ENCODE measurements around the gene MAGI2.

DNA sequence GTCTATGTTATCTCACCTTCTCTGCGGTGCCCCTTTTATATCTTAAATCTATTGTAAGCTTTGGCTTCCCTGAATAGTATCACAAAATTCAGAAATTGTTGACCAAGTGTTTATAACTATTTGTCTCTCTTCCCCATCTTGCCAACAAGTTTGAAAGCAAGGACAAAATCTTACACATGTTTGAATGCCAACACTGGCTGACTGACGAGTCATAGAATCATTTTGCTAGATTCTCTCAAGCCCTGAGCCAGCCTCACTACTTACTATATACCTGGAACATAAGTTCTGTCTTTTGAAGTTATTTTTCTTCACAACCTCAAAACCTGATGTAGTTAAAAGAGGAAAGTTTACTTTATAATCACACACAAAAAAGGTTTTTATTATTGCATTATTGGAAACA is 954.2 kb downstream of the MAGI2 start:
- no peak for TF ChIP-seq ARNTL (CRISPR knock-in tag; IDR thresholded peaks at IDR 0.05; ENCODE audit: borderline replicate concordance, low read depth)
- no peak for TF ChIP-seq PPARA (CRISPR knock-in tag; IDR thresholded peaks at IDR 0.05; ENCODE audit: borderline replicate concordance)
- TF ChIP-seq SNAI2 (CRISPR knock-in tag; IDR thresholded peaks at IDR 0.05): no peak
- no peak for TF ChIP-seq CSDC2 (CRISPR knock-in tag; IDR thresholded peaks at IDR 0.05)
- TF ChIP-seq, protein P1, sequence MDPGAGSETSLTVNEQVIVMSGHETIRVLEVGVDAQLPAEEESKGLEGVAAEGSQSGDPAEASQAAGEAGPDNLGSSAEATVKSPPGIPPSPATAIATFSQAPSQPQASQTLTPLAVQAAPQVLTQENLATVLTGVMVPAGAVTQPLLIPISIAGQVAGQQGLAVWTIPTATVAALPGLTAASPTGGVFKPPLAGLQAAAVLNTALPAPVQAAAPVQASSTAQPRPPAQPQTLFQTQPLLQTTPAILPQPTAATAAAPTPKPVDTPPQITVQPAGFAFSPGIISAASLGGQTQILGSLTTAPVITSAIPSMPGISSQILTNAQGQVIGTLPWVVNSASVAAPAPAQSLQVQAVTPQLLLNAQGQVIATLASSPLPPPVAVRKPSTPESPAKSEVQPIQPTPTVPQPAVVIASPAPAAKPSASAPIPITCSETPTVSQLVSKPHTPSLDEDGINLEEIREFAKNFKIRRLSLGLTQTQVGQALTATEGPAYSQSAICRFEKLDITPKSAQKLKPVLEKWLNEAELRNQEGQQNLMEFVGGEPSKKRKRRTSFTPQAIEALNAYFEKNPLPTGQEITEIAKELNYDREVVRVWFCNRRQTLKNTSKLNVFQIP (CRISPR knock-in tag; IDR thresholded peaks at IDR 0.05; ENCODE audit: borderline replicate concordance, low read depth): no peak
- TF ChIP-seq ZFP30 (CRISPR knock-in tag; IDR thresholded peaks at IDR 0.05): no peak

Data from SK-N-SH treated with all-trans-retinoic acid at 6 μM for 48 hours (cell line).